GM12865 (cell line): ENCODE measurements around the gene C10orf105.

Experiments used
- DNase-seq: peaks from one replicate; pipeline ENCODE4 v3.0.0; 2010; ENCODE audit warnings: low read depth
- H3K4me3 ChIP-seq: 2 replicates; pipeline ENCODE4 v1.5.1; 2011; ENCODE audit warnings: mild to moderate bottlenecking, low read depth, low read length, control low read depth
- CTCF ChIP-seq: IDR thresholded peaks from 2 replicates; pipeline ENCODE4 v1.5.1; 2011; ENCODE audit warnings: low read length, control low read depth, low read depth, inconsistent platforms; ENCODE audit not compliant: insufficient read depth; ENCODE audit errors: missing control alignments

C10orf105 gene

DNA sequence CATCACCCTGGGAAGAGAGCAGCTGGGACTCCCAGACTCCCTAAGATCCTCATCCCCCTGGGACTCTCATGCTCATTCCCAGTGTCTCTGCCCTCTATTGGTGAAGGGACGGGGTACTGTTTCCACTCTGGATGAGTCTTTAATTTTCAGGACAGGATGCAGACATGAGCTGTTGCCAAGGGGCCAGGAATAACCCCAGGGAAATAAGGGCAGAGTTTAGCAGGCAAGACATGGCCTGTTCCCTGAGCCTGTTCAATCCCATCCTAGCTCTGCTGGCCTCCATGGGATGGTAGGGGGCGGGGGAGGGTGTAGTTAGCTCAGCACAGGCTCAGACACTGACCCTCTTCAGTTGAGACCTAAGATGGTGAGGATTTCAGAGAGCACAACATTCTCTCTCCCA lies 14.0 kb downstream of the C10orf105 start:
- H3K4me3 ChIP-seq: no peak overlapping the region
- TF ChIP-seq CTCF: no peak
- no peak for DNase-seq

- H3K4me3 ChIP-seq: no peak overlapping the region
- no peak for TF ChIP-seq CTCF
- no peak for DNase-seq
These were observed 14.8 kb downstream of the C10orf105 start for GRCh38 chr10:71704816-71705215.

DNA sequence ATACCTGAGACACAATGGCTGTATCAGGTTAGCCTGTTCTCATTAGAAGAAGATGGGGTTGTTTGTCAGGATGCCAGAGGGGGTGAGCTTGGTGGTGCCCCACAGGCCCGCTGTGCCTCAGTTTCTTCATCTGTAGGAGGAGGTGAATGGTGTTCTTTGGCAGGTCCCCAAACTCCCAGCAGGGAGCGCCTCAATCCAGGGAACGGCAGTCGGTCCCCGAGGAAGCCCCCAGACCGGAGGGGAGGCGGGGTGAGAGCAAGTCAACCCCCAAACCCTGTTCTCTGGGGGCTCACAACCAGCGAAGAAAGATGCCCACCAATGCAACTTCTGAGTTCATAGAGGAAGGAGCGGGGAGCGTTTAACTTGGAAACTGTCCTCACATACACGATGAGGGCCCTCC lies 16.0 kb downstream of the C10orf105 start:
- no peak for TF ChIP-seq CTCF
- no peak overlapping the region for H3K4me3 ChIP-seq
- no peak for DNase-seq

DNA sequence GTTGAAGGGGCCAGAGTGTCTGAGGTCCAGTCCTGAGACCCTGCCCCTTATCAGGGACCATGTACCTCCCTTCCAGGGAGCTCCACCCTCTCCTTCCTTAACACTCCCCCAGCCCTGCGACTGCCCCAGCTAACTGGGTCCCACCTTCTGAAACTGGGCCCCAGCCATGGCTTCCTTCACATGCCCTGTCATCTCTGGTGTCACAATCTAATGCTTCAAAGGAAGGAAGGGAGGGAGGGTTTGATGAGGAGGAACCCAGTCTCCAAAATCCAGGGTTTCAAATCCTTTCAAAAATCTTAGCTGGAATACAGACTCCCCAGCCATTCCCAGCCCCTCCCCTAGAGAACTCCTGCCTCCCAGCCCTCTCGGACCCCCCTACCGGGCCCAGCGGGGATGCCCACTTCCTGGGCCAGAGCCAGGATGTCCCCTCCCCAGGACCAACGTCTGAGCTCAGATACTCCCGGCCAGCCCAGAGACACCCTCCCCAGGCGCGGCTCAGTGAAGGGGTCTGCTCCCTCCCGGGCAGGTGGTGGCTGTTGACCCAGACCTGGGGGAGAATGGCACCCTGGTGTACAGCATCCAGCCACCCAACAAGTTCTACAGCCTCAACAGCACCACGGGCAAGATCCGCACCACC lies 18.0 kb downstream of the C10orf105 start:
- H3K4me3 ChIP-seq: no peak overlapping the region

GRCh38 chr10:71700731-71701368 lies 18.7 kb downstream of the C10orf105 start:
- TF ChIP-seq CTCF: no peak
- H3K4me3 ChIP-seq: no peak overlapping the region

More for the DNA sequence above, 18.0 kb downstream of the C10orf105 start:
- TF ChIP-seq CTCF: no peak
- DNase-seq: no peak

GRCh38 chr10:71698737-71699136 lies 20.8 kb downstream of the C10orf105 start:
- no peak for TF ChIP-seq CTCF
- no peak for DNase-seq
- H3K4me3 ChIP-seq: no peak overlapping the region

More at GRCh38 chr10:71700731-71701368, 18.7 kb downstream of the C10orf105 start:
- DNase-seq: no peak
